Panc1 (cell line): ENCODE data around the gene MAFG.
A peak's percentile ranks its signal among the peaks of the same experiment; 100 is the strongest.

Source experiments
- POLR2AphosphoS5 ChIP-seq: IDR thresholded peaks from 2 replicates; pipeline ENCODE4 v1.6.1; 2012; ENCODE audit warnings: mild to moderate bottlenecking, low read depth, low read length, moderate library complexity
- TF ChIP-seq, protein P1 (sequence below): fragments of 450-650 bp; IDR thresholded peaks from 2 replicates; pipeline ENCODE4 v1.5.1; 2017; ENCODE audit warnings: mild to moderate bottlenecking

DNA sequence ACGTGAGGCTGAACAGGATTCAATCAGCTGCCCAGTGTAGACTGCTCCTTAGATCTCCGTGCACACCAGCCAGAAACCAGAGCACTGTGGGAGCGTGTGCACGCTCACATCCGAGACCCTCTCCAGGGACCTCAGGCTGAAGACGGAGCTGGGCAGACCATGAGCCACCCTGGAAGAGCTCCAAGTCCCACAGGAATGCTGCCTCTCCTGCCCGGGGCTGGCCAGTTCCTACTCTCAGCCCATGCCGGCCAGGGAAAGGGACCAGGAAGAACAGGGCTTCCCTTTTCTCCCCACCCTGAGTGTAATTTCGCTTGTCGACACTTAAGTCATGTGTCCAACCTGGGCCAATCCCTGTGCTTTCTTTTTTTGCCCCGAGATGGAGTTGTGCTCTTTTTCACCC is 43.0 kb downstream of the MAFG start:
- TF ChIP-seq POLR2AphosphoS5 = peak; percentile 51; the same call in 1 of the 2 replicates
- TF ChIP-seq, protein P1, sequence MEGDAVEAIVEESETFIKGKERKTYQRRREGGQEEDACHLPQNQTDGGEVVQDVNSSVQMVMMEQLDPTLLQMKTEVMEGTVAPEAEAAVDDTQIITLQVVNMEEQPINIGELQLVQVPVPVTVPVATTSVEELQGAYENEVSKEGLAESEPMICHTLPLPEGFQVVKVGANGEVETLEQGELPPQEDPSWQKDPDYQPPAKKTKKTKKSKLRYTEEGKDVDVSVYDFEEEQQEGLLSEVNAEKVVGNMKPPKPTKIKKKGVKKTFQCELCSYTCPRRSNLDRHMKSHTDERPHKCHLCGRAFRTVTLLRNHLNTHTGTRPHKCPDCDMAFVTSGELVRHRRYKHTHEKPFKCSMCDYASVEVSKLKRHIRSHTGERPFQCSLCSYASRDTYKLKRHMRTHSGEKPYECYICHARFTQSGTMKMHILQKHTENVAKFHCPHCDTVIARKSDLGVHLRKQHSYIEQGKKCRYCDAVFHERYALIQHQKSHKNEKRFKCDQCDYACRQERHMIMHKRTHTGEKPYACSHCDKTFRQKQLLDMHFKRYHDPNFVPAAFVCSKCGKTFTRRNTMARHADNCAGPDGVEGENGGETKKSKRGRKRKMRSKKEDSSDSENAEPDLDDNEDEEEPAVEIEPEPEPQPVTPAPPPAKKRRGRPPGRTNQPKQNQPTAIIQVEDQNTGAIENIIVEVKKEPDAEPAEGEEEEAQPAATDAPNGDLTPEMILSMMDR = no peak
